Measurements from ENCODE around the gene GAS7.

GRCh38 chr17:10118788-10119130 lies 79.6 kb downstream of the GAS7 start:
- TF ChIP-seq POLR2A (IDR thresholded peaks at IDR 0.05): no peak
- TF ChIP-seq, protein P1, sequence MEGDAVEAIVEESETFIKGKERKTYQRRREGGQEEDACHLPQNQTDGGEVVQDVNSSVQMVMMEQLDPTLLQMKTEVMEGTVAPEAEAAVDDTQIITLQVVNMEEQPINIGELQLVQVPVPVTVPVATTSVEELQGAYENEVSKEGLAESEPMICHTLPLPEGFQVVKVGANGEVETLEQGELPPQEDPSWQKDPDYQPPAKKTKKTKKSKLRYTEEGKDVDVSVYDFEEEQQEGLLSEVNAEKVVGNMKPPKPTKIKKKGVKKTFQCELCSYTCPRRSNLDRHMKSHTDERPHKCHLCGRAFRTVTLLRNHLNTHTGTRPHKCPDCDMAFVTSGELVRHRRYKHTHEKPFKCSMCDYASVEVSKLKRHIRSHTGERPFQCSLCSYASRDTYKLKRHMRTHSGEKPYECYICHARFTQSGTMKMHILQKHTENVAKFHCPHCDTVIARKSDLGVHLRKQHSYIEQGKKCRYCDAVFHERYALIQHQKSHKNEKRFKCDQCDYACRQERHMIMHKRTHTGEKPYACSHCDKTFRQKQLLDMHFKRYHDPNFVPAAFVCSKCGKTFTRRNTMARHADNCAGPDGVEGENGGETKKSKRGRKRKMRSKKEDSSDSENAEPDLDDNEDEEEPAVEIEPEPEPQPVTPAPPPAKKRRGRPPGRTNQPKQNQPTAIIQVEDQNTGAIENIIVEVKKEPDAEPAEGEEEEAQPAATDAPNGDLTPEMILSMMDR (IDR thresholded peaks at IDR 0.05): no peak
